ENCODE measurements around the gene NR6A1.

DNA sequence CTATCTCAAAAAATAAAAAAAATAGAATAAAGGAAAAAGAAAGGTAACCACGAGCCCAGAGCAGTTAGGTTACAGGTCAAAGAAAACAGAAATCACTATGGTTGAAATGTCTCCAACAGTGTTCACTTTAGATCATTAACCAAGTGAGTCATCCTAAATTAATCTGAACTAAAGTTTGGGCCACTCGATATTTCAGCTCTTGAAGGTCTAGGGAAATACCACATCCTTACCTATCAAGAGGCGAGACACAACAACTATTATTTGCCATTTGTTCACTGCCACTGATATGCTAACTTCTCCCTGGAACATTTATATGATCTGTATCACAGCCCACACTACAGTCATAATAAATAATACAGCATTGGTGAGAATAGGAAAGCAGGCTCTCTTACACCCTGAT, 152.6 kb downstream of the NR6A1 start:
- TF ChIP-seq CTCF (IDR thresholded peaks at IDR 0.05) = no peak
- no peak for TF ChIP-seq POLR2A (IDR thresholded peaks at IDR 0.05)
